D341Med (cell line): ENCODE measurements around the gene PABPC3.
A peak's percentile ranks its signal among the peaks of the same experiment; 100 is the strongest.

Experiments used
- DNase-seq: peaks from one replicate; pipeline ENCODE4 v3.0.0; 2012; ENCODE audit warnings: low spot score

Gene PABPC3

DNA sequence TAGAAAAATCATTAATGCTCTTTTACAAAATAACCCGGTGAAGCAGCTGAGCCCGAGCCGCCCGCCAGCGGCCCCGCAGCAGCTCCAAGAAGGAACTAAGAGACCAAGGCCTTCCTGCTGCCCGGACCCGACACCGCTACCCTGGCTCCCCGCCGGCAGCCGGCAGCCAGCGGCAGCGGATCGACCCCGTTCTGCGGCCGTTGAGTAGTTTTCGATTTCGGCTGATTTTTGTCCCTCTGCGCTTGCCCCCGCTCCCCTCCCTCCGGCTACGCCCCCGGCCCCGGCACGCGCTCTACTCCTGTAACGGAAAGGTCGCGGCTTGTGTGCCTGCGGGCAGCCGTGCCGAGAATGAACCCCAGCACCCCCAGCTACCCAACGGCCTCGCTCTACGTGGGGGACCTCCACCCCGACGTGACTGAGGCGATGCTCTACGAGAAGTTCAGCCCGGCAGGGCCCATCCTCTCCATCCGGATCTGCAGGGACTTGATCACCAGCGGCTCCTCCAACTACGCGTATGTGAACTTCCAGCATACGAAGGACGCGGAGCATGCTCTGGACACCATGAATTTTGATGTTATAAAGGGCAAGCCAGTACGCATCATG is at the start of gene PABPC3:
PABPC3 (plus strand) TSS at position 286 of the 603 bp plus-strand sequence; CDS start at position 349, 63 bp downstream.
- no peak for DNase-seq

GRCh38 chr13:25046274-25046984 is 49.5 kb upstream of the PABPC3 start:
- DNase-seq: peak; percentile 78

- peak; percentile 78 for DNase-seq
Observed at GRCh38 chr13:25046985-25047511, 48.9 kb upstream of the PABPC3 start.

GRCh38 chr13:25051065-25051464 is 44.9 kb upstream of the PABPC3 start:
- DNase-seq: no peak

GRCh38 chr13:25059166-25059565 is 36.8 kb upstream of the PABPC3 start:
- no peak for DNase-seq

- no peak for DNase-seq
Observed at GRCh38 chr13:25059958-25060357, 36.0 kb upstream of the PABPC3 start.

DNA sequence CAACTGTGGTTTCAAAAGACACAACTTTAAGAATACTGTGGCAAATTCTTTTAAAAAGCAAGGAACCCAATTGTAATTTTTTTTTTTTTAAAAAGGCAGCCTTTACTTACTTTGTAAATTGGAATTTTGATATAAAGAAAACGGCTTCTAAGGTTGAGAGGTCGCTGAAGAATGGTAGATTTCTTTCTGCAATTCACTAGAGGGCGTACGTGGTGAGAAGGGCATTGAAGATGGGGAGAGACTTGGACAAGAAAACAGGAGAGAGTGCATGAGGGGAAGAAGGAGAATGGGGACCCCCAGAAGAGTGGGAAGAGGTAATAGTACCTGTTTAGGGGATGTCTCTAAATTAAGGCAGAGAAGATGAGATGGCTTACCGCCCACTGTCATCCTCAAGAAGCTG is 33.5 kb upstream of the PABPC3 start:
- DNase-seq: no peak

GRCh38 chr13:25064396-25064795 is 31.5 kb upstream of the PABPC3 start:
- no peak for DNase-seq

GRCh38 chr13:25065974-25066770 is 29.8 kb upstream of the PABPC3 start:
- no peak for DNase-seq

- DNase-seq: no peak
Observed at GRCh38 chr13:25067064-25067463, 28.9 kb upstream of the PABPC3 start.

- DNase-seq: no peak
Observed at GRCh38 chr13:25068810-25069209, 27.1 kb upstream of the PABPC3 start.

DNA sequence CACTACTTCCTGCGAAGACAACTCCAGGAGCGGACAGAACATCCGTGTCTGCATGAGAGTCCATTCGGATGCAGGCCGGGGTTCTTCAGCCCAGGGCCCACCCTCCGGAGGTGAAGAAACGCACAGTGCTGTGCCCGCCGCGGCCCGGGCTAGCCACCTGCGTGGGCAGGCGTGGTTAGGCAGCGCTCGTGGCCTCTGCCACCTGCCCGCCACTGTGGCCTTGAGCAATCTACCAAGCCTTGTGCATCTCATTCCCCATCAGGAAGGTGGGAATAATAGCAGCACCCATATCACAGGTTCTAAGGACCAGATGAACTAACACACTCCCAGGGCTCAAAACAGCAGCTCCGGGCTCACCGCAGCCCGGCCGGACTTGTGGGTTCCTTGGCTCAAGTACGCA is 26.7 kb upstream of the PABPC3 start:
- DNase-seq: no peak

GRCh38 chr13:25069911-25070310 is 26.0 kb upstream of the PABPC3 start:
- no peak for DNase-seq

GRCh38 chr13:25080773-25081172 is 15.2 kb upstream of the PABPC3 start:
- DNase-seq: no peak

- no peak for DNase-seq
Observed at GRCh38 chr13:25084096-25084495, 11.8 kb upstream of the PABPC3 start.

DNA sequence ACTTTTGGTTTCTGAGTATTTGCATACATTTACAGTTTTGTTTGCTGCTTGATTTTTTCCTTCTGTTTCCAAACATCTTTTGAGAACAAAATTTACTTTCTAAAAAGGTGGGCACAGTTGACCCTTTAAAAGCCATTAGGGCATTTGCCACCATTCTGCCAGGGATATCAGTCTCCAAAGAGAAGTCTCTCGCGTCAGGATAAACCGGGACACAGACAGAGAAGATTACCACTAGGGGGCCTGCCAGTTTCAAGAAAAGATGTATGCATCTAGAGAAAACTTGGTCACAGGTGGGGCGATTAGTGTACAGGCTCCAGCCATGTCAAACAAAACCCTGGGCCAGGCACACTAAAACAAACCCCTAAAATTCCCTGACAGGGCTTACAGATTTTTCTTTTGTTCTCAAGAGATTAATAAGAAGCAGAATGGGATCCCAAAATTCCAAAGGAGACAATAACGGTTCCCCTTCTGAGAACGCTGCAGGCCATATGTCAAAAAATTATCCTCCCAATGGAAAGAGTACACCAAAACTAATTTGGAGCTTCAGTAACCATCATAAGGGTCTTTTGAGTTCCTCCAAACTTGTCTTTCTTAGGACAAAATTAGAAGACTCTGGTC is 10.7 kb upstream of the PABPC3 start:
- DNase-seq: peak; percentile 71

DNA sequence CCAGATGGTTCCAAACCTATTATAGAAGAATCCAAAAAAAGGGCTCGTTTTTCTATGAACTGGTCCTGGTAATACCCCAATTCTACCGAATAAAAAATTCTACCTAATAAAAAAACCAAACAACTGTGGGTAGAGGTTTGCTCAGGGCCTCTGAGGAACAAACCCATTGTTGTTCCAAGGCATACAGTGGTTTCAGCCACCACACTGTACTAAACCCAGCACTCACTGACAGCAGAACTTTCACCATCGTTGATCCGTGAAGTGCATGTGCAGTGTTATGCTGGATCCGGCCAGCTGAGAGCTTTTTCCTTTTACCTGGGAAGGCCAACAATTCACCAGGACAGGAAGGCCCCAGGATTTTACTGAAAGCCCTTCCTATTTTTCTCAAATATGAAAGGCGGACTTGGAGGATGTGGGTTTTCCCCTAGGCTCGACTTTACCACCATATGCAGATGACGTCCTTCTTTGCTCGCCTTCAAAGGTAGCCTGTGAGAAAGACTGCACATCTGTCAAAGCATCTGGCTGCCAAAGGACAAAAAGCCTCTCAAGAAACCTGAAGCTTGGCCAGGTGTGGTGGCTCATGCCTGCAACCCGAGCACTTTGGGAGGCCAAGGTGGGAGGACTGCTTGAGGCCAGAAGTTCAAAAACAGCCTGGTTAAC is 7.2 kb upstream of the PABPC3 start:
- DNase-seq: no peak

- no peak for DNase-seq
Observed at GRCh38 chr13:25097426-25097825, 1.5 kb downstream of the PABPC3 start.

GRCh38 chr13:25103711-25104110 is 7.8 kb downstream of the PABPC3 start:
- no peak for DNase-seq

- no peak for DNase-seq
Observed at GRCh38 chr13:25109341-25109740, 13.4 kb downstream of the PABPC3 start.

GRCh38 chr13:25110956-25111584 is 15.1 kb downstream of the PABPC3 start:
- DNase-seq: no peak
